ENCODE data around the gene WTAP. TPM values are rescaled to one million over a fixed set of nuclear protein-coding genes. Genes with fewer than 3 reads are reported as not detected.

WTAP gene
- total and polyA plus RNA-seq, 2 of the 8 experiments (the other 6 are each of a cell fraction or from before 2014, with no cell fraction given) = 32.6 to 120 TPM

DNA sequence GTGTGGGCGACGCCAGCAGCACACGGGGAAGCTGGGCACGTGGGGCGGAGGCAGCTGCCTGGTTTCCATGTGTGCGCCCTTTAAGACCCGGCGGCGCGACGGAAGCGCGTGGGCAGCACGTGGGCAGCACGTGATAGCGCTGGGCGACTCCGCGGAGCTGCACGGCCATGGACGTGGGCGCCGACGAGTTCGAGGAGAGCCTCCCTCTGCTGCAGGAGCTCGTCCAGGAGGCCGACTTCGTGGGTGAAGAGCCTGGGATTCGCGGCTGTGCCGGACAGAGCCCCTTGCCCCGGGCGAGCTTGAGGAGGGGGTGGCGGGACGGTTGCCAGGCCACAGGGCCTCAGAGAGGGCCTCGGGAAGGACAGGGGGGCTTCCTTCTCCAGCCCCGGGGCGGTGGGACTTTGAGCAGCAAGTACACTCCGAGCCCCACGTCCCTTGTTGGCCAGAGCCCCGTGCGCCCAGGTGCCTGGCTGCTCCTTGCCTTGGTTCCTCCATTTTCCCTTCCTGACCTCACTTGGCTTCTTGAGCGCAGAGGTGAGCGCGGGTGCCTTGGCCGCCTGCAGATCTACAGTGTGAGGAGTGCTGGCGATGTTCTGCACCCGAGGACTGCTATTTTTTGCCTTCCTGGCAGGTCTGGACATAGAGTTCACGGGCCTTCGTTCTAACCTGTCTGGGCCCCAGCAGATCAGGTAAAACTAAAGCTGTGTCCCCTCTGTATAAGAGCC lies 73.0 kb downstream of the WTAP start, which contains the start of gene PNLDC1:
Gene PNLDC1 (plus strand): TSS at position 136 of the 725 bp plus-strand sequence. CDS start 32 bp downstream, at position 168.
- no peak within 1 kb of the TSS for H3K18ac ChIP-seq (ENCODE audit: extremely low read depth, low read length)
- no peak within 1 kb of the TSS for H3K4ac ChIP-seq (replicated peaks; ENCODE audit: insufficient read length, low read depth, low read length)
- no peaks in the 10 kb centered on the region for H3K79me1 ChIP-seq (ENCODE audit: low read depth, low read length)
- H3K9ac ChIP-seq (replicated peaks in 1 of 4; ENCODE audit: extremely low read depth in 1 of 4, low read depth in 3 of 4, low read length in 3 of 4) = no peak within 1 kb of the TSS
- no peak within 1 kb of the TSS for H4K91ac ChIP-seq (replicated peaks; ENCODE audit: insufficient read length, low read length)
- H4K8ac ChIP-seq (ENCODE audit: extremely low read depth, insufficient read depth, low read length) = no peak within 1 kb of the TSS
- H4K5ac ChIP-seq (ENCODE audit: insufficient read length, low read depth, low read length) = no peak within 1 kb of the TSS
- peaks cover 0 to 2% of the 10 kb centered on the region in 2 experiments; a peak in 1 of 4 replicates for H3K79me2 ChIP-seq (ENCODE audit: control insufficient read depth in 1 of 2, insufficient read depth in 2 of 2, low read length in 2 of 2)
- H2AFZ ChIP-seq (ENCODE audit: low read length) = no peak within 1 kb of the TSS
- no peaks in the 10 kb centered on the region for H3K4me1 ChIP-seq (replicated peaks in 1 of 4; ENCODE audit: control insufficient read depth in 3 of 4, insufficient read depth in 4 of 4, low read length in 3 of 4)
- 92% methylated on average over 39 of the region's 50 CpGs; no CpG with 5 or more reads in 1 of the 2 experiments for WGBS, 2 experiments (ENCODE audit: extremely low coverage in 1 of 2, insufficient coverage in 1 of 2, insufficient read length in 1 of 2, insufficient replicate concordance in 2 of 2, low coverage in 1 of 2, low lambda C conversion rate in 2 of 2, missing lambda C conversion rate in 1 of 2)
- H3K56ac ChIP-seq (replicated peaks; ENCODE audit: insufficient read length, low read depth, low read length) = no peak within 1 kb of the TSS
- H2BK12ac ChIP-seq (ENCODE audit: low read depth, low read length) = no peak within 1 kb of the TSS
- DNase-seq (ENCODE audit: low read depth in 1 of 2, low spot score in 2 of 2) (no peak), FAIRE-seq (no peak)
- H3K4me2 ChIP-seq (ENCODE audit: insufficient read depth in 1 of 2, low read depth in 2 of 2, low read length in 2 of 2) = no peak within 1 kb of the TSS
- H4K20me1 ChIP-seq (replicated peaks in 1 of 2; ENCODE audit: control insufficient read depth in 1 of 2, insufficient read depth in 2 of 2, low read length in 2 of 2) = peaks cover 0 to 2% of the 10 kb centered on the region in 2 experiments
- H3K23ac ChIP-seq (ENCODE audit: insufficient read length) = no peak within 1 kb of the TSS
- no peak within 1 kb of the TSS for H3K27ac ChIP-seq (ENCODE audit: low read depth, low read length)
- no peak within 1 kb of the TSS for H2BK120ac ChIP-seq (replicated peaks; ENCODE audit: low read depth, low read length)
- no peak within 1 kb of the TSS for H3K4me3 ChIP-seq (ENCODE audit: extremely low read depth in 1 of 4, insufficient read depth in 2 of 4, low read depth in 3 of 4, low read length in 4 of 4)
- no peak within 1 kb of the TSS for H2BK15ac ChIP-seq (ENCODE audit: low read length)
- no peaks in the 10 kb centered on the region for H3K9me3 ChIP-seq (ENCODE audit: insufficient read depth in 2 of 2, low read depth in 1 of 2, low read length in 1 of 2)
- no peaks in the 10 kb centered on the region for H3K27me3 ChIP-seq (replicated peaks in 1 of 4; ENCODE audit: control insufficient read depth in 3 of 4, extremely low read depth in 1 of 4, insufficient read depth in 3 of 4, low read length in 3 of 4)
- peaks cover 0 to 29% (median 11%) of the 10 kb centered on the region in 4 experiments; a peak in 7 of 8 replicates for H3K36me3 ChIP-seq (ENCODE audit: control insufficient read depth in 2 of 4, insufficient read depth in 4 of 4, low read length in 3 of 4)
- no peak within 1 kb of the TSS for H3K14ac ChIP-seq (ENCODE audit: insufficient read length)
- ChIA-PET POLR2A (ENCODE audit: partially characterized antibody) (interaction anchor here (0.6 to 5.9 kb wide), 2 partner anchors 11 to 35 kb away, joined by 3 to 41 read pairs; partner anchors contain the start of genes MRPL18 and TCP1), CTCF (ENCODE audit: partially characterized antibody) (no interaction called here)
- H2BK5ac ChIP-seq (ENCODE audit: low read depth, low read length) = no peak within 1 kb of the TSS; the same call in 1 of the 2 replicates
- H2AK5ac ChIP-seq (ENCODE audit: low read depth, low read length) = no peak within 1 kb of the TSS
- no peak within 1 kb of the TSS for H2BK20ac ChIP-seq (ENCODE audit: low read length)
- no peaks in the 10 kb centered on the region for H3K23me2 ChIP-seq (ENCODE audit: low read depth, low read length)
- TF ChIP-seq TCF12 (IDR thresholded peaks at IDR 0.05; ENCODE audit: low read depth, low read length) (no peak), GTF2F1 (IDR thresholded peaks at IDR 0.05; ENCODE audit: borderline replicate concordance, low read depth, low read length) (no peak), CTBP2 (IDR thresholded peaks at IDR 0.05; ENCODE audit: borderline replicate concordance, insufficient read depth, insufficient read length, low read length) (no peak), TAF7 (optimal IDR thresholded peaks at IDR 0.05; ENCODE audit: borderline replicate concordance, low read depth, low read length) (no peak), CHD1 (IDR thresholded peaks at IDR 0.05; ENCODE audit: low read depth, low read length) (no peak), JUN (IDR thresholded peaks at IDR 0.05; ENCODE audit: low read depth, low read length) (no peak), TEAD4 (IDR thresholded peaks at IDR 0.05; ENCODE audit: low read depth, low read length) (no peak), SP1 (IDR thresholded peaks at IDR 0.05; ENCODE audit: low read depth, low read length) (no peak), RXRA (IDR thresholded peaks at IDR 0.05; ENCODE audit: insufficient read depth, low read depth, low read length) (no peak)
- TF ChIP-seq, protein P1, sequence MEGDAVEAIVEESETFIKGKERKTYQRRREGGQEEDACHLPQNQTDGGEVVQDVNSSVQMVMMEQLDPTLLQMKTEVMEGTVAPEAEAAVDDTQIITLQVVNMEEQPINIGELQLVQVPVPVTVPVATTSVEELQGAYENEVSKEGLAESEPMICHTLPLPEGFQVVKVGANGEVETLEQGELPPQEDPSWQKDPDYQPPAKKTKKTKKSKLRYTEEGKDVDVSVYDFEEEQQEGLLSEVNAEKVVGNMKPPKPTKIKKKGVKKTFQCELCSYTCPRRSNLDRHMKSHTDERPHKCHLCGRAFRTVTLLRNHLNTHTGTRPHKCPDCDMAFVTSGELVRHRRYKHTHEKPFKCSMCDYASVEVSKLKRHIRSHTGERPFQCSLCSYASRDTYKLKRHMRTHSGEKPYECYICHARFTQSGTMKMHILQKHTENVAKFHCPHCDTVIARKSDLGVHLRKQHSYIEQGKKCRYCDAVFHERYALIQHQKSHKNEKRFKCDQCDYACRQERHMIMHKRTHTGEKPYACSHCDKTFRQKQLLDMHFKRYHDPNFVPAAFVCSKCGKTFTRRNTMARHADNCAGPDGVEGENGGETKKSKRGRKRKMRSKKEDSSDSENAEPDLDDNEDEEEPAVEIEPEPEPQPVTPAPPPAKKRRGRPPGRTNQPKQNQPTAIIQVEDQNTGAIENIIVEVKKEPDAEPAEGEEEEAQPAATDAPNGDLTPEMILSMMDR (IDR thresholded peaks at IDR 0.05; ENCODE audit: control extremely low read depth in 1 of 3, insufficient read depth in 1 of 3, low read depth in 1 of 3, low read length in 3 of 3) = no peak
